22Rv1 (cell line): ENCODE measurements around the gene STARD9.

Source experiments
- CTCF ChIP-seq: fragments of 450-650 bp; IDR thresholded peaks from 2 replicates; pipeline ENCODE4 v1.5.1; 2017; ENCODE audit warnings: mild to moderate bottlenecking
- ZFX ChIP-seq: fragments of 450-650 bp; IDR thresholded peaks from 2 replicates; pipeline ENCODE4 v1.6.1; 2017; ENCODE audit warnings: antibody characterized with exemption, borderline replicate concordance

DNA sequence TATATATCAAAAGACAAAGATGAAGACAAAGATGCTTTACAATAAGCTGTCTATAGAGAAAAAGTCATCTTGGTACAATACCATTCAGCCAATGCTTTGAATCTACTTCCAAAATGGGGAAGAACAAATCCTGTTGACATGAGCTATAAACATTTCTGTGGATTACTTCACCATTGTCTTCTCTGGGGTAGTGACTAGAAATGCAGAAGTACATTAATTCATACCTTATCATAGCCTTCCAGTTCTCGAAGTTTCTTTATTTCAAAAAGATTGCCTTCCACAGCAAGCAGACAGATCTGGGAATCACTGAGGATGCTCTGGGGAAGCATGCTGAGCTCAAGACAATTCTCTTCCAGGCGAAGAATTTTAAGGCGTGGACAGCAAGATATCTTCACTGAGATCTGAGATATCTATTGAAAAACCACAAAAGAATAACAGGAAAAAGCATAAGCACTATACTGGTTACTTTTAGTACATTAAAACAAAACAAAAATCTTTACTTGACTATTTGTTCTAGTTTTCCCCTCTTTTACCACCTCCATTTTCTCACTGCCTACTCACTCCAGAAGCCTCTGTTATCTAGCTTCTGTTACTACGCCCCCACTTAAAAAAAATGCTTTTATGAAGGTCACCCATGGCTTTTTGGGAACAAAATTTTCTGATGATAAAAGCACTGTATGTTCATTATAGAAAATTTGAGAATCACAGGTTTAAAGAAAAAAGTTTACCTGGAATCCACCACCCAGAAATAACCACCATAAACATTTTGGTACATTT, 30.4 kb upstream of the STARD9 start:
- no peak for TF ChIP-seq CTCF
- no peak for TF ChIP-seq ZFX
